Skin of body (tissue), 2 donors: ENCODE measurements around the gene CCSAP. TPM values are rescaled to one million over a fixed set of nuclear protein-coding genes. Genes with fewer than 3 reads are reported as not detected.
"Not testable (repeated sequence)": the region's sequence is repeated elsewhere in the genome, so short reads cannot be mapped to it uniquely, and the experiment has no call there.

Experiments
- DNase-seq: peaks from one replicate; lab custom pipeline; 2025; lab: John Stamatoyannopoulos, UW
- total RNA-seq: library from RNA; depleted of rRNA; stranded (reverse); fragments of >200 nt; gene quantifications from one replicate; pipeline ENCODE4 v1.2.3, GENCODE V29; 2014

The CCSAP gene
- total RNA-seq, 1 donor from 2014 or later, result 16.8 TPM

GRCh38 chr1:229325853-229326487 is 16.9 kb downstream of the CCSAP start:
- DNase-seq, result no peak

- no peak for DNase-seq
These were observed 17.4 kb downstream of the CCSAP start for GRCh38 chr1:229325401-229325800.

DNA sequence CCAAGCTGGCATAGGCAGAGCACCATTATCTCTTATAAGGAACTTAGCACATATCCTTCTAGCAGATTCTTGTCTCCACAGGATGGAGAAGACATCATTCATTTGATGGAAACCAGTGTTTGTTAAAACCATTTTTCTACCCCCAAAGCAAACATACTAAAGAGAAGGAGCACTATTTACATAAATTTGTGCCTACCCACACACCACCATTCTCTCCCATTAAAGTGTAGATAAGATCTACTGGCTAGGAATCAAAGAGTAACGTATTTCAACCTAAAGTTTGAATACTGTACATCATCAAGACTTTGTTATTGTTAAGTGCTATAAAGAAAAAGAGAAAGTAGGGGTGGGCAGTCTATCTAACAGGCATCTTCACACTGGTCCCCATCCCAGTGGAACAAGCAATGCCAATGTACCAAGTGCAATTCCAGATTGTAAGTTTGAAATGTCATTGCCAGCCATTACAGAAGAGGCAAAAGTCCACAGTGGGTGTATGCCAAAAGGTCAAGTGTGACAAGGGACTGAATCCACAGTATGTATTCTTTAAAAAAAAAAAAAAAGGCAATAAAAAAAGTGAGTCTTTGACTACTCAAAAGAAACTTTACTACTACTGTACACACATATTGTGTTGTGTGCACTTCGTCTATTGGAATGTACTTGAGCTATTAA is 18.8 kb downstream of the CCSAP start:
- no peak for DNase-seq

GRCh38 chr1:229323201-229323600 is 19.6 kb downstream of the CCSAP start:
- DNase-seq, result no peak

- DNase-seq, result no peak
These were observed 23.4 kb downstream of the CCSAP start for GRCh38 chr1:229319487-229319886.

GRCh38 chr1:229318056-229318455 is 24.8 kb downstream of the CCSAP start:
- no peak for DNase-seq

DNA sequence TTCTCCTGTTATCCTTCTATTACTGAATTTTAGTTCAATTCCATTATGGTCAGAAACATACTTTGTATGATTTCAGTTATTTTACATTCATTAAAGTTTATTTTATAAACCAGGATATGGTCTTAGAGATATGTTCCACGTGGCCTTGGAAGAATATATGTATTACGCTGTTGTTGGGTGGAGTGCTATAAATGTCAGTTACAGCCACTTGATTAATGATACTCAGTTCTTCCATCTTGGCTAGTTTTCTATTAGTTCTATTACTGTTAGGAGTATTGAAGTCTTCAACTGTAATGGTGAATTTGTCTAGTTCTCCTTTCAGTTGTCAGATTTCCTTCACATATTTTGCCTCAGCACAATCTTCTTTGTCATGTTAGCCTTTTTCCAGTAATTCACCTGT is 26.7 kb downstream of the CCSAP start:
- DNase-seq, result no peak

- DNase-seq, result no peak
These were observed 32.0 kb downstream of the CCSAP start for GRCh38 chr1:229310833-229311232.

DNA sequence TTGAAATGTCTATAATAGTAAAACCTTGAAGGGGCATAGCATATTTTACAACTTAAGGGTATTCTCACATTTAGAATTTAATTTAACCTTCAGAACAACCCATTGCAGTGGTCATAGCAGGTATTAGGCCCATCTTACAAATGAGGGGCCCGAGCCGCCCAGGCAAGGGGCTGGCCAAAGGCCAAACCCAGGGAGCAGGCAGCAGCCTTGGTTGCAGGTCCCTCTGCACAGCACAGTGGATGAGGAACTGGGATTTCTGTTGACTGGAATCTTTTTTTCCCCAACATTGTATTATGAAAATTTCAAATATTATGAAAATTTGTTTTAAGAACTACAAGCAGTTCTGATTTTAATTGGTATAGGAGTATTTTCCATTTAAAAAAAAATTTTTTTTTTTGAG is 33.2 kb downstream of the CCSAP start:
- no peak for DNase-seq

DNA sequence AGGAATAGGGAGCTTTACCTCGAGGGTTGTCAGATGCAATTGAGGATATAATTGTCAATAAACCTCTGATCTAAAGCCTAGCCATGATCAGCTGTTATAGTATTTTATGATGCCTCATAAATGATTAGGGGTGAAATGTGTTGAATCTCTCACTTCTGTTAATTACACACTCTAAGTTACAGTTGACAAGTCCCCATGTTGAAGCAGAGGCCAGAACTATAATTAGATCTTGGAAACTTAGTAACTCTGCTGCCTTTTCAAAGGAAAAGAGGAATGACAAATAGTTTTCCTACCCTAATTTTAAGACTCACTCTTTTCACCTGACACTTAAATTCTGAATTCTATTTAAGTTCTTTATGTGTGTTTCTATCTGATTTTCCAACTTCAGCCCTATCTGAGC is 33.8 kb downstream of the CCSAP start:
- DNase-seq, result no peak

GRCh38 chr1:229305392-229305791 is 37.5 kb downstream of the CCSAP start:
- DNase-seq, result no peak

GRCh38 chr1:229303855-229304254 is 39.0 kb downstream of the CCSAP start:
- DNase-seq, result no peak

- no peak for DNase-seq
These were observed 40.1 kb downstream of the CCSAP start for GRCh38 chr1:229302740-229303139.

DNA sequence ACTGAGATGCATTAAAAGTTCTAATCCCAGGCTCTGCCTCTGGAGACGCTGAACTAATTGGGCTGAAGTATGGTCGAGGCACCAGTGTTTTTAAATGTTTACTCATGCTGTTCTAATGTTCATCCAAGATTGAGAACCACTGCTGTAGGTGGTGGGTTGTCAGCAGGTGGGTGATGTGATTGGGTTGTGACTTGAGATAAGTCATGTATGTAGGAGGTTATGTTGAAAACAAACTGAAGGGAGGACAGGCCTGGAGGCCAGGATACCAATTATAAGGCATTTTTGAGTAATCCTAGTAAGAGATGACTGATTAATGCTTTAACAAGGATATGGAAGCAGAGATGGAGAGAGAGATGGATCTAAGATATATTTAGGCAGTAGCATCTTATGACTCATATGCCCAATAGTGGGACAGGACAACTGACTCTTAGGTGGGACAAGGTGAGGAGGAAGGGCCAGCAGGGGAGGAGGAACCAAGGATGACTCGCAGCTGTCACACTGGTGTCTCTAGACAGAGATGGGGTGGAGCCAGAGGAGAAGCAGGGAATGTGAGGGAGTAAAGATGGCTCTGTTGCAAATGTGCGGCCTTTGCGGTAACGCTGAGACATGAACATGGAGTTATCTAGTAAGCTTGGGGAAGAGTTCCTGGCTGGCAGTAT is 42.6 kb downstream of the CCSAP start:
- DNase-seq, result no peak

DNA sequence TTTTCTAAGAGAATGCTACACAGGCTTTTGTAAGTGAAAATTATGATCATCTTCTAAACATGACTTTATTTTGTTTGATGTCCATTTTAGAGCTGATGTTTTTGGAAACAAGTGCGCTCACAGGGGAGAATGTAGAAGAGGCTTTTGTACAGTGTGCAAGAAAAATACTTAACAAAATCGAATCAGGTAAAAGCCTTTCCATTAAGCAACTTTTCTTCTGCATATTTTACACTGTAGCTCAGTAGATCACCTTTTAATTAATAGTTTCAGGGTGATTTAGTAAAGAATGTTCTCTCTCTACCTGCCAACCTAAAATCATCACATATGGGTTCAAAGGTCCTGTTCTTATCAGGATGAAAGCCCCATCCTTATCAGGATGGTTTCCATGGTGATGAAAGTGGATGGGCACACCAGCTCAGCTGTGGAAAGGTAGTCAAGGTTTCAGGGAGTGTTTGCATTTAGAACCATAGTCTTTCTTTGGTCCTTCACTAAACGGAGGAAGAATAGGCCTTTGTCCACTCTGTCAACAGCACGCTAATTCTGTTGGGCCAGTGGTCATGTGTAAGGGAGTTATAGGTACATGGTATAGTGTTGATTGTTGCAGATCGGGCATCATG is 43.9 kb downstream of the CCSAP start:
- no peak for DNase-seq

DNA sequence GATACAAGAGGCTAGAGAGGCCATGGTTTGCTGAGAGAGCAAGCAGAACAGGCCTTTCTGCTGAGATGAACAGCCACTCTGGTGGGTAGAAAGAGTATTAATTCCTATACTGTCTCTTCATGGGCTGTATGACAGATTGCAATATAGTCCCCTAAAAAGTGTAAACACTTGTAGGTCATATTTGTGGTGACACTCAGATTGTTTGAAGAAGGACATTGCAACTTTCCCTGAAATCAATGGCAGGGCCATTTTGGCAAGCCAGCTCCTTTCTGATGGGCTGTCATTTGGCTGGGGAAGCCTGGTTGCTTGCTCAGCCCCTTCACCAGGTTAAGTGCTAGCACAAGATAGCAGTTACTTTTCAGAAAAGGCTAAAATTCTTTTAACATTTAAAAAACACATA is 44.4 kb downstream of the CCSAP start:
- no peak for DNase-seq

GRCh38 chr1:229297746-229298145 is 45.1 kb downstream of the CCSAP start:
- no peak for DNase-seq

GRCh38 chr1:229296541-229296941 is 46.3 kb downstream of the CCSAP start:
- no peak for DNase-seq

GRCh38 chr1:229295745-229296144 is 47.1 kb downstream of the CCSAP start:
- DNase-seq, result no peak

DNA sequence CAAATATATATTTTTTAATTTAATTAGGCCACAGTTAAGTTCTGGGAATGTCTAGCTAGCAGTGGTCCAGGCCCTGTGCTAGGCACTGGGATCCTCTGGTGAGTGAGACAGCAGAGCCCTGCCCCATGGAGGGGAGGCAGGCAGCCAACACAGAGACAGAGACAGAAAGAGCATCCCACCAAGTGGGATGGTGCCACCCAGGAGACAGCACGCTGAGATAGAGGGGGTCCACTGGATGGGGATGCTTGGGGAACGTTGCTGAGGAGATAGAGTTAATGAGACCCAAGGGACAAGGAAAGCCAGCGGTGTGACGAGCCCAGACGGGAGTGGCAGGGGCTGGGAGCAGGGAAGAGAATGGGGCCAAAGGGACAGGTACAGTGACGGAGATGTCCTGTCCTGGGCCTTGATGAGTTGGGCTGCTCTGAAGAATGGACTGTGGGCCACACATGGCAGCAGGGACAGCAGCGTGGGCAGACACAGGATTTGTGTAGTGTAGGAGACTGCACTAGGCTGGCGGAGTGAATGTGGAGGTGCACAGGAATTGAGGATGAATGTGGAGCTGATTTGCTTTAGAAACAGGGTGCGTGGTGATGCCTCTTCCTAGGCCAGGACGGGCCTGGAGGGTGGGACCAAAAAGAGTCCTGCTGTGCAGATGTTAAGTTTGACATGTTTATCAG is 49.2 kb downstream of the CCSAP start:
- DNase-seq, result no peak

DNA sequence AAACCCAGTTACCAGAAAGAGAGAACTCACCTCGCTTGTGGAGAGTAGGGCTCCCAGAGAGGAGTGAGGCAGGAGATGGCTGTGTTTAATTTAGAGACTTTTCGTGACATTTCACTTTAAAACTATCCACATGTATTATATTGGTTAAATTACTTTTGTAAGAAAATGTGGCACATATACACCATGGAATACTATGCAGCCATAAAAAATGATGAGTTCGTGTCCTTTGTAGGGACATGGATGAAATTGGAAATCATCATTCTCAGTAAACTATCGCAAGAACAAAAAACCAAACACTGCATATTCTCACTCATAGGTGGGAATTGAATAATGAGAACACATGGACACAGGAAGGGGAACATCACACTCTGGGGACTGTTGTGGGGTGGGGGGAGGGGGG is 51.2 kb downstream of the CCSAP start:
- not testable (repeated sequence) for DNase-seq

DNA sequence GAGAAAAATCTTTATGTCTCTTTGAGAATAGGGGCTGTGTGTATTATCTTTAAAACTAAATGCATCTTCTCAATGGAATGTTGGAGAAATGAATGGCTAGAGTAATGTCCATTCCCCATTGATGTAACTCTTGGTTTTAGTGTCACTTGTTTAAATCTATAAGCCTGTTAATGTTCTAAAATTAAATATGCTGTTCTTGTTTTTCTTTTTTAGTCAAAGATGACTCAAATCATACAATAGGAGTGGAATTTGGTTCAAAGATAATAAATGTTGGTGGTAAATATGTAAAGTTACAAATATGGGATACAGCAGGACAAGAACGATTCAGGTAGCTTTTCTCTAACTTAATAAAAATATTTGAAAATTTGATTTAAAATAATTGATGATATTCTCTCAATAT is 54.3 kb downstream of the CCSAP start:
- DNase-seq, result no peak
